ENCODE data around the gene KLF9.

The KLF9 gene

GRCh38 chr9:70382046-70382708, 32.3 kb downstream of the KLF9 start:
- H3K27ac ChIP-seq = no peak overlapping the region
- no peak for TF ChIP-seq ZFX (IDR thresholded peaks at IDR 0.05)
- TF ChIP-seq CTCF (conservative IDR thresholded peaks at IDR 0.05) = no peak

- TF ChIP-seq CTCF (conservative IDR thresholded peaks at IDR 0.05) = no peak
- TF ChIP-seq ZFX (IDR thresholded peaks at IDR 0.05) = no peak
- no peak overlapping the region for H3K27ac ChIP-seq
Measured at GRCh38 chr9:70374962-70375618, 39.4 kb downstream of the KLF9 start.

GRCh38 chr9:70367305-70367930, 47.0 kb downstream of the KLF9 start:
- TF ChIP-seq CTCF (conservative IDR thresholded peaks at IDR 0.05) (no peak), ZFX (IDR thresholded peaks at IDR 0.05) (no peak)
- H3K27ac ChIP-seq = no peak overlapping the region

GRCh38 chr9:70363760-70364159, 50.7 kb downstream of the KLF9 start:
- no peak overlapping the region for H3K27ac ChIP-seq
- TF ChIP-seq CTCF (conservative IDR thresholded peaks at IDR 0.05) = no peak
- no peak for TF ChIP-seq ZFX (IDR thresholded peaks at IDR 0.05)

- H3K27ac ChIP-seq = no peak overlapping the region
- no peak for TF ChIP-seq ZFX (IDR thresholded peaks at IDR 0.05)
- TF ChIP-seq CTCF (conservative IDR thresholded peaks at IDR 0.05) = no peak
Measured at GRCh38 chr9:70362952-70363351, 51.5 kb downstream of the KLF9 start.

GRCh38 chr9:70355801-70356200, 58.7 kb downstream of the KLF9 start:
- TF ChIP-seq CTCF (conservative IDR thresholded peaks at IDR 0.05) = no peak
- TF ChIP-seq ZFX (IDR thresholded peaks at IDR 0.05) = no peak
- H3K27ac ChIP-seq = no peak overlapping the region

GRCh38 chr9:70352802-70353201, 61.7 kb downstream of the KLF9 start:
- peak; percentile 92 for TF ChIP-seq CTCF (conservative IDR thresholded peaks at IDR 0.05)
- TF ChIP-seq ZFX (IDR thresholded peaks at IDR 0.05) = no peak
- H3K27ac ChIP-seq = no peak overlapping the region
